Astrocyte of the cerebellum (primary cell): ENCODE measurements around the gene DLGAP1.

Experiments used
- DNase-seq: peaks from one replicate; pipeline ENCODE4 v3.0.0-alpha.2; 2011; ENCODE audit warnings: low read depth
- H3K4me3 ChIP-seq: 2 replicates; pipeline ENCODE4 v1.5.1; 2011; ENCODE audit warnings: mild to moderate bottlenecking, low read depth, low read length, moderate library complexity
- in situ Hi-C: cut with HindIII; loops from 2 replicates; pipeline ENCODE4 v1.10.0; 2017; ENCODE audit warnings: low sequenced_read_pairs
- TF ChIP-seq, protein P1 (sequence below): IDR thresholded peaks from 2 replicates; pipeline ENCODE4 v1.5.1; 2012; ENCODE audit warnings: low read length, low read depth, moderate library complexity, mild to moderate bottlenecking; ENCODE audit errors: missing control alignments

DLGAP1 gene

DNA sequence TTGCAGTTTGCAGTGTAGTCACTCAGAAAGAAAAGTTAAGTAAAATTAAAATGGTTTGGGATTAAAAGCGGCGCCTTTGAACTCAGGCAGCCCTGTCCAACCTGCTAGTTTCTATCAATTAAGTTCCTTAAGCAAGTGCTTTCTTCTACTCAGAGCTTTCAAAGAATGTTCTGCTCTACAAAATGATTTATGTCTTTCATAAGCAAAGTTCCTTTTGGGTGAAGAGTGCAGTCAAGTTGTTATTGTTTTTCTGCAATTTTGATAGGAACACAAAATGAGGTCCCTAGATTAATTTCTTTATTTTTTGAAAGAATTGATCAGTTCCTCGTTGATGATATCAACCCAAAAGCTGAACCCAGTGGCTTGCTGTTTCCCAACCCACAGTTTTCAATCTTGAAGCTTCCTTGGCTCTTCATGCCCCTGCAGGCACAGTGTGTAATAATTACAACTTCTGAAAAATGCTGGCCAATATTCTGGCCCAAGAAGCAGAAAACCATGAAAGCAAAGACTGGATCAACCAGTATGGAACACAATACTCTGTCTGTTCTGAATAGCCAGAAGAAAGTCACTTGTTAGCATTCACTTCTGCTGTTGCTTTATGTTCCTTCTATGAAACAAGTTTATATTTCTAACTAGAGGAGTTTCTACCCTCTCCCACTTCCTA is 916.0 kb downstream of the DLGAP1 start:
- H3K4me3 ChIP-seq: no peak overlapping the region
- in situ Hi-C loops: no loop called here
- TF ChIP-seq, protein P1, sequence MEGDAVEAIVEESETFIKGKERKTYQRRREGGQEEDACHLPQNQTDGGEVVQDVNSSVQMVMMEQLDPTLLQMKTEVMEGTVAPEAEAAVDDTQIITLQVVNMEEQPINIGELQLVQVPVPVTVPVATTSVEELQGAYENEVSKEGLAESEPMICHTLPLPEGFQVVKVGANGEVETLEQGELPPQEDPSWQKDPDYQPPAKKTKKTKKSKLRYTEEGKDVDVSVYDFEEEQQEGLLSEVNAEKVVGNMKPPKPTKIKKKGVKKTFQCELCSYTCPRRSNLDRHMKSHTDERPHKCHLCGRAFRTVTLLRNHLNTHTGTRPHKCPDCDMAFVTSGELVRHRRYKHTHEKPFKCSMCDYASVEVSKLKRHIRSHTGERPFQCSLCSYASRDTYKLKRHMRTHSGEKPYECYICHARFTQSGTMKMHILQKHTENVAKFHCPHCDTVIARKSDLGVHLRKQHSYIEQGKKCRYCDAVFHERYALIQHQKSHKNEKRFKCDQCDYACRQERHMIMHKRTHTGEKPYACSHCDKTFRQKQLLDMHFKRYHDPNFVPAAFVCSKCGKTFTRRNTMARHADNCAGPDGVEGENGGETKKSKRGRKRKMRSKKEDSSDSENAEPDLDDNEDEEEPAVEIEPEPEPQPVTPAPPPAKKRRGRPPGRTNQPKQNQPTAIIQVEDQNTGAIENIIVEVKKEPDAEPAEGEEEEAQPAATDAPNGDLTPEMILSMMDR: no peak
- no peak for DNase-seq

DNA sequence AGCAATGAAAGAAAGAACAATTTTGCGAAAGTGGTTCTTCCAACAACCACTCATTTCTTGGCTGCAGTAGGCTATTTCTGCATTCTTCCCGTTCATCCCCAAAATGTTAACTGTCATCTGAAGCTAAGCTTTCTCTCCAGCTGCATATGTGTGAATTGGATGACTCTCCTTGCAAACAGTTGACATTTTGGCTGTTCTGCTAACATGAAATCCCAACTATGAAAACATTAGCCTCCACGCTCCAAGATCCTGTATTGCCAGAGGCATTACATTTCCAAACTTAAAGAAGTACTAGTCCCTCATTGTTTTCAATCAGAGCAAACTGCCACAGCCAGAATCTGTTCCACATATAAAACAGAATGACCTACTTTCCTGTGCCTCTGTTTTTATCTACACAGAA is 916.7 kb downstream of the DLGAP1 start:
- no peak for DNase-seq
- in situ Hi-C loops: no loop called here
- TF ChIP-seq, protein P1: no peak
- no peak overlapping the region for H3K4me3 ChIP-seq

DNA sequence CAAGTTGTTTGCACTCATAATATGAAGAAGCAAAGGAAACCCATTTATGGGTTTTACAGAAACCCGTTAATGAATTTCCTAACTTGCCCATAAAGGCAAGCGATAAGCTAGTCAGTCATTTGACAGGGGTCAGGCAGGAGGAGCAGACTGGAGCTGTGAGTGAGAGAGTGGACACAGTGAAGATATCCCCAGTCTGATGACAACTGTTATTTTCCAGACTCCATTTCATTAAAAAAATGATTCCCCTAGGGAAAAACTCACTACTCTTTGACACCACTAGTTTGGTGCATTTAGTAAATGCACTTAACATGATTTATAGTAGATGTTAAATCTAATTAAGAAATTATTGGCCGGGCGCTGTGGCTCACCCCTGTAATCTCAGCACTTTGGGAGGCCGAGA is 924.3 kb downstream of the DLGAP1 start:
- in situ Hi-C loops: no loop called here
- DNase-seq: no peak
- H3K4me3 ChIP-seq: no peak overlapping the region
- TF ChIP-seq, protein P1: no peak

DNA sequence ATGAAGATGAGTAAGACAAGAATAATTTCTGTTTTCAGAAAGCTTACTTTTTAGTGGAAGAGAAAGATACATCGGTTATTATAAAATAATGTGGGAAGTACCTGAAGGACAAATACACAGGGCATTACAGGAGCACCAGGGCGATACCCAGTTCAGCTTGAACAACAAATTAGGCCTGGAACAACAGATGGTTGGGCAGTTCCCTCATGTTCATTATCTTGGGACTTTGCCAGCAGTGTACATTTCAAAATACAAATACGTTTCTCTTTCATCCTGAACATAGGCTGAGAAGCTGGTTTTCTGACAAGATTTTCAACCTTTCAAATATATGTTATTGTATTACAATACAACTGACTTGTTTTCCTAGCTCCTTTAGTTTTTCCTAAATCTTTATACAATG is 925.5 kb downstream of the DLGAP1 start:
- in situ Hi-C loops: no loop called here
- no peak for DNase-seq
- TF ChIP-seq, protein P1: no peak
- H3K4me3 ChIP-seq: no peak overlapping the region

DNA sequence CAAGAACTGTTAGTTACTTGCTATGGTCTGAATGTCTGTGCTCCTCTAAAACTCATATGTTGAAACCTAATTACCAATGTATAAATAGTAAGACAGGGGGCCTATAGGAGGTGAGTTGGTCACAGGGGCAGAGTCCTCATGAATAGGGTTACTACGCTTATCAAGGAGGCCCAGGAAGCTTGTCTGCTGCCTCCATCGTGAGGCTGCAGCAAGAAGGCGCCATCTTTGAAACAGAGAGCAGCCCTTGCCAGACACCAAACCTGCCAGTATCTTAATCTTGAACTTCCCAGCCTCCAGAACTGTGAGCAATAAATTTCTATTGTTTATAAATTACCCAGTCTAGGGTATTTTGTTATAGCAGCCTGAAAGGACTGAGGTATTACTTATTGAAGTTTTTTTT is 926.0 kb downstream of the DLGAP1 start:
- in situ Hi-C loops: no loop called here
- DNase-seq: no peak
- H3K4me3 ChIP-seq: no peak overlapping the region
- TF ChIP-seq, protein P1: no peak

DNA sequence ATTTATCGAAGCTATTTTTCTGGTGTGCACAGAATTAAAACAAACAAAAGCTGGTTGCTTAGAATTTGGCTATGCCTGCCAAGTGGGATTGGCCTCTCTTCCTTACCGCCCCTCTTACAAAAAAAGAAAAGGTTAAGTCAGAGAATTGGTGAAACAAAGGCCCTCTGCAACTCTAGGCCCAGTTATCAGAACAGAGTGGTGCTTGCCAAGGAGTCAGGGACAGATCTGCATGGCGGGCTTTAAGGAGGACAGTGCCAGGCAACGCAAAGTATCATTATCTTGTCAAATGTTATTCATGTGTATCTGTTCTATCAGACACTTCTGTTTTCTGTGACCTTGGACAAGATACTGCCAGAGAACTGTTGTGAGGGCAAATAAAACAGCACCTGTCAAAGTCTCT is 926.9 kb downstream of the DLGAP1 start:
- H3K4me3 ChIP-seq: no peak overlapping the region
- in situ Hi-C loops: no loop called here
- DNase-seq: no peak
- TF ChIP-seq, protein P1: no peak
